22Rv1 (cell line): ENCODE measurements around the gene CCDC88A.
"Not testable (repeated sequence)": the region's sequence is repeated elsewhere in the genome, so short reads cannot be mapped to it uniquely, and the experiment has no call there.

ENCODE experiments used
- H3K27ac ChIP-seq: fragments of 450-650 bp; 2 replicates; pipeline ENCODE4 v1.5.1; 2017
- ZFX ChIP-seq: fragments of 450-650 bp; IDR thresholded peaks from 2 replicates; pipeline ENCODE4 v1.6.1; 2017; ENCODE audit warnings: antibody characterized with exemption, borderline replicate concordance
- TF ChIP-seq, protein P1 (sequence below): fragments of 450-650 bp; IDR thresholded peaks from 2 replicates; pipeline ENCODE4 v1.5.1; 2017; ENCODE audit warnings: mild to moderate bottlenecking

Gene CCDC88A

DNA sequence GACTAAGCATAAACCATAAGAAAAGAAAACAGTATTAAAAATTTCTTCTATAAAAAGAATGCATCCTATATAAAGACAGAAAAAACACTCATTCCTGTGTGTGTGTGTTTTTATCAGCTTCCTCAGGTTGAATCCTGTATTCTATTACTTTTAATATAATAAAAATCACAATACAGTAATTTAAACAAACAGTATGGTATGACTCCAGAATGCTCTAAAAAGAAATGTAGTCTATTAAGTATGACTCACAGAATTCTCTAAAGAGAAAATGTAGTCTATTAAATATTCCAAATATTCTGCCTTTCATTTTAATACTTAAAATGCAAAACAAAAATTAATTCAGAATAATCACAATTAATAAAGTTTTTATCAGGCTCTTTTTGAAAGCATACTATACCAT, 19.8 kb downstream of the CCDC88A start:
- no peak overlapping the region for H3K27ac ChIP-seq
- TF ChIP-seq, protein P1, sequence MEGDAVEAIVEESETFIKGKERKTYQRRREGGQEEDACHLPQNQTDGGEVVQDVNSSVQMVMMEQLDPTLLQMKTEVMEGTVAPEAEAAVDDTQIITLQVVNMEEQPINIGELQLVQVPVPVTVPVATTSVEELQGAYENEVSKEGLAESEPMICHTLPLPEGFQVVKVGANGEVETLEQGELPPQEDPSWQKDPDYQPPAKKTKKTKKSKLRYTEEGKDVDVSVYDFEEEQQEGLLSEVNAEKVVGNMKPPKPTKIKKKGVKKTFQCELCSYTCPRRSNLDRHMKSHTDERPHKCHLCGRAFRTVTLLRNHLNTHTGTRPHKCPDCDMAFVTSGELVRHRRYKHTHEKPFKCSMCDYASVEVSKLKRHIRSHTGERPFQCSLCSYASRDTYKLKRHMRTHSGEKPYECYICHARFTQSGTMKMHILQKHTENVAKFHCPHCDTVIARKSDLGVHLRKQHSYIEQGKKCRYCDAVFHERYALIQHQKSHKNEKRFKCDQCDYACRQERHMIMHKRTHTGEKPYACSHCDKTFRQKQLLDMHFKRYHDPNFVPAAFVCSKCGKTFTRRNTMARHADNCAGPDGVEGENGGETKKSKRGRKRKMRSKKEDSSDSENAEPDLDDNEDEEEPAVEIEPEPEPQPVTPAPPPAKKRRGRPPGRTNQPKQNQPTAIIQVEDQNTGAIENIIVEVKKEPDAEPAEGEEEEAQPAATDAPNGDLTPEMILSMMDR = no peak
- TF ChIP-seq ZFX = no peak

DNA sequence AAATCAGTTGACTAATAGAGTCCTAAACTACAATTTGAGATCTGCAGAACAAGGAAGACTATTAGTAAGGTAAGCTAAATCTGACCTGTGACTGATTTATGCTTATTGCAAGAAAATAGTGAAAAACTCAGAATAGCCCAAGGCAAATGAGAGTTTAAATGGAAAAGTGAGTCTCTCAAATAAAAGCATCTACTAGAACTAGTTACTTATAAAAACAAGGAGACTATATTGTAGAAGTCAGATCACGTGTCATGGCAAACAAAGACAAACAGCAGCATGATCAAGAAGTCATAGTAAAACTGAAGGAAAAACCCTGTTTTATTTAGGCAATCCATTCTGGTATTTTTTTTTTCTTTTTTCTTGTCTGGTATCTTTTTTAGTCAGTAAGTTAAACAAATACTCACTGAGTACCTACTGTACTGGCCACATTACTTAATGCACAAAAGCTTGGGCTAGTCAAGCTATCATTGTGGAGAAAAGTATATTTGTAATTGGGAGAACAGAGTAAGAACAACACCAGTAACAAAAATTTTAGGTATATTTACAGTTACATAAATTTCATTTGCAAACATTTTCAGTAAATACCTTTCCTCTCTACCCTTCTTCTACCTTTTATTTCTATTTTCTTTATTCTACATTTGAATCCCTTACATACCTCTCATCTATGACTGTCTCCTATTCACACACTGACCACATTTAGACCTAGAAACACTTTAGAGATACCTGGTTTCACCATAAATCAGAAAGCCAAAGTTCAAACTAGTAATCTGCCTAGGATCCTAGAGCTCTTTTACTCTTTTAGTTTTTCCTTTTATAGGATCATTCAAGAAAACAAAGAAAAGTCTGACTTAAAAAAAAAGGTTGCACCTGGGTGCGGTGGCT, 23.7 kb downstream of the CCDC88A start:
- no peak for TF ChIP-seq ZFX
- TF ChIP-seq, protein P1 = no peak
- no peak overlapping the region for H3K27ac ChIP-seq

DNA sequence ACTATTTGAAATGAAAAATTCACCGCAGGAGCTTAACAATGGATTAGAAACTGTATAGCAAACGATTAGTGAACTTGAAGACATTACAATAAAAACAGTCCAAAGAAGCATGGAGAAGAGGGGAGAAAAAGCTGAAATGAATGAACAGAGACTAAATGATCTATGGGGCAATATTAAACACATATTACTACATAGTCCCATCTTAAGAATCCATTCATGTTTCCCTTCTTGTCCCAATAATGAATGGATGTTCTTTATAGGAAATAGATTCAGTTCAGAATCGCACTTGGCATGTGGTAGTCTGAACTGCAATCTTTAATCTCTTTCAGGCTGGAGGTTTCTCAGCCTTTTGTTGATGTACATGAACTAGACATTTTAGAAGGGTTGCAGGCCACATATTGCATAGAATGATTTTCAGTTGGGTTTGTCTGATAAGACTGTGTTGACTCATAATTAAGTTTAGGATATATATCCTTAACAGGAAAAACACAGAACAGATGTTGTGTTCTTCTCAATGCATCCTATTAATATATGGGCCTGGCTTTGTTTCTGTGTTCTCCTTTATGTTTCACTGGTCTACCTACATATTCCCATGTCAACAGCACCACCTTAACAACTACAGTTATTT, 27.9 kb downstream of the CCDC88A start:
- no peak overlapping the region for H3K27ac ChIP-seq

DNA sequence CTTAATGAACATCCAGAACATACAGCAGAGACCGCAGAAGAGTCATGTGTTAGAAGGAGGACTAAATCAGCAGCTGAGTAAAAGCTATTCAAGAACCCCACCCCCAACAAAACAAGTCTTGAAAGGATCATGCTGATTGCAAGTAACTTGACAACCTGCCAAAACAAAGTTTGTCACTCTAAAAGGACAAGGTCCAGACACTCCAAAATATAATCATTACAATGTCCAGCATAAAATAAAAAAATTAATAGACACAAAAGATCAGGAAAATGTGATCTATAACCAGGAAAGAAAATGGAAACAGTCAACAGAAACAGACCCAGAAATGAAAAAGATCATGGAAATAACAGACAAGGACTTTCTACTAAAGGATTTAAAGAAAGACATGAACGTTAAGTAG, 28.5 kb downstream of the CCDC88A start:
- no peak overlapping the region for H3K27ac ChIP-seq
- TF ChIP-seq, protein P1 = no peak
- no peak for TF ChIP-seq ZFX

More for the DNA sequence above, 27.9 kb downstream of the CCDC88A start:
- no peak for TF ChIP-seq ZFX
- TF ChIP-seq, protein P1 = no peak

DNA sequence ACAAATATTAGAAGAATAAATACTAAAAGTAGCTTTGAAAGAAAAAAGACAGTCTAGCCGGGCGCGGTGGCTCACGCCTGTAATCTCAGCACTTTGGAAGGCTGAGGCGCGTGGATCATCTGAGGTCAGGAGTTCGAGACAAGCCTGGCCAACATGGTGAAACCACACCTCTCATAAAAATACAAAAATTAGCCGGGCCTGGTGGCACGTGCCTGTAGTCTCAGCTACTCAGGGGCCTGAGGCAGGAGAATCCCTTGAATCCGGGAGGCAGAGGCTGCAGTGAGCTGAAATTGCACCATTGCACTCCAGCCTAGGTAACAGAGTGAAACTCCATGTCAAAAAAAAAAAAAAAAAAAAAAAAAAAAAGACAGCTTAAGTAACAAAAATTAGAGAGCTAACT, 34.1 kb downstream of the CCDC88A start:
- not testable (repeated sequence) for H3K27ac ChIP-seq

DNA sequence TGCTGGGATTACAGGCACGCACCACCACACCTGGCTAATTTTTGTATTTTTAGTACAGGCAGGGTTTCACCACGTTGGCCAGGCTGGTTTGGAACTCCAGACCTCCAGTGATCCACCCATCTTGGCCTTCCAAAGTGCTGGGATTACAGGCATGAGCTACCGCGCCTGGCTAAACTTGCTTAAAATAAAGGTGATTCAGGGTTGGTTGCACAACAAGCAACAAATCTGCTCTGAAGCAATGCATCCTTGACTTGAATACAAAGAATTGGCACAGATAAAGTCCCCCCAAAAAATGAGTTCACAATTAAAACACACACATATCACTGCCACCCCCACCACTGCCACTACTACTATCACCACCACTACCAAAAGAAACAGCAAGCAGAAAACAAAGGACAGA, 34.9 kb downstream of the CCDC88A start:
- no peak for TF ChIP-seq ZFX
- TF ChIP-seq, protein P1 = no peak
- H3K27ac ChIP-seq = no peak overlapping the region

DNA sequence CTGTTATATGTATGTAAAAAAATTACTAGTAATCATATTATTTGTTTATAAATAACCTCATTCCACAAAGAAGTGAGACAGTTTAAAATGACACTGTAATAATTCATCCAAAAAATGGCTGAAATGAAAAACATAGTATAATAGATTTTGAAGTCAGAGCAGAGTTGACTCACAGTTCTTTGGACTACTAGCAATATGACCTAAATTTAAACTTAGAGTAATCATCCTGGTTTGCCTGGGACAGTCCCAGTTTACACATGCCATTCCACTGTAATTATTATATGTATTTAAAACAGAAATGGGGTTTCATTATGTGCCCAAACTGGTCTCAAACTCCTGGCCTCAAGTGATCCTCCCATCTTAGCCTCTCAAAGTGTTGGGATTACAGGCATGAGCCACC, 48.3 kb downstream of the CCDC88A start:
- TF ChIP-seq, protein P1 = no peak
- no peak for TF ChIP-seq ZFX
- H3K27ac ChIP-seq = no peak overlapping the region
